Sigmoid colon (tissue), 7 donors: ENCODE results near the gene HTRA3. TPM values are rescaled to one million over a fixed set of nuclear protein-coding genes. Genes with fewer than 3 reads are reported as not detected.

Experiments
- DNase-seq: peaks from one replicate; pipeline ENCODE4 v3.0.0-alpha.2; 2019
- H3K27ac ChIP-seq, 4 donors: fragments of 200-600 bp; sonication (generic); one replicate each; pipeline ENCODE4 v1.5.1; 2016 to 2019; ENCODE audit warnings: mild to moderate bottlenecking in 1 of 4
- H3K27me3 ChIP-seq, 3 donors: fragments of 200-600 bp; sonication (generic); one replicate each; pipeline ENCODE4 v1.5.1; 2019; ENCODE audit warnings: mild to moderate bottlenecking in 1 of 3
- H3K36me3 ChIP-seq, 4 donors: fragments of 200-600 bp; sonication (generic); one replicate each; pipeline ENCODE4 v1.5.1; 2016 to 2019
- H3K4me1 ChIP-seq, 4 donors: fragments of 200-600 bp; sonication (generic); one replicate each; pipeline ENCODE4 v1.5.1; 2017 to 2019
- H3K4me3 ChIP-seq, 4 donors: fragments of 200-600 bp; sonication (generic); one replicate each; pipeline ENCODE4 v1.5.1; 2017 to 2019; ENCODE audit warnings: mild to moderate bottlenecking in 2 of 4, moderate library complexity in 1 of 4
- H3K9me3 ChIP-seq, 4 donors: fragments of 200-600 bp in 3 of 4; sonication (generic) in 3 of 4; one replicate each; pipeline versions ENCODE4 v1.5.1 to v1.6.1; 2013 to 2019
- CTCF ChIP-seq, 4 experiments: fragments of 450-650 bp in 3 of 4; fragments of 200-600 bp in 1 of 4; IDR thresholded peaks; one replicate each; pipeline ENCODE4 v1.5.1; 2016 to 2019; ENCODE audit warnings: antibody characterized with exemption in 4 of 4, mild to moderate bottlenecking in 3 of 4, moderate library complexity in 2 of 4
- EP300 ChIP-seq, 4 donors: sonication (generic); formaldehyde crosslinking; IDR thresholded peaks; one replicate each; pipeline ENCODE4 v1.6.1; 2017; ENCODE audit warnings: antibody characterized with exemption in 4 of 4
- POLR2A ChIP-seq, 2 donors: fragments of 450-650 bp; IDR thresholded peaks; one replicate each; pipeline ENCODE4 v1.6.1; 2016; ENCODE audit warnings: antibody characterized with exemption in 2 of 2, mild to moderate bottlenecking in 2 of 2, moderate library complexity in 2 of 2
- POLR2AphosphoS5 ChIP-seq, 4 donors: sonication (generic); formaldehyde crosslinking; IDR thresholded peaks; one replicate each; pipeline ENCODE4 v1.6.1; 2017; ENCODE audit warnings: antibody characterized with exemption in 4 of 4
- WGBS, 2 donors: extraction: QIAGEN DNeasy Blood & Tissue Kit; methylation state at CpG; one replicate each; pipeline ENCODE4 v1.1.7; 2013; 5-methylcytosine and 5-hydroxymethylcytosine counted together
- intact Hi-C: fragments of 100-400 bp; cut with DNase I; formaldehyde crosslinking; loops from one replicate; pipeline ENCODE4 v1.15.1; 2023
- polyA plus RNA-seq, 3 donors: library from polyadenylated mRNA; stranded (reverse); fragments of 200-250 nt; gene quantifications; one replicate each; pipeline ENCODE4 v1.2.3, GENCODE V29; 2013
- total RNA-seq, 4 donors: library from RNA; depleted of rRNA; stranded (reverse); fragments of >200 nt; gene quantifications; one replicate each; pipeline ENCODE4 v1.1.0, GENCODE V29; 2016
- donor health status: healthy with polysubstance abuse.
- donor health status: Bipolar disorder and iron deficiency.
- donor health status: healthy.

HTRA3 gene
- total and polyA plus RNA-seq, 7 donors, result 1.2 to 49.6 (median 14.5) TPM

GRCh38 chr4:8351931-8352367, 82.4 kb downstream of the HTRA3 start:
- DNase-seq, result peak; percentile 70
- no peaks in the 10 kb centered on the region for H3K36me3 ChIP-seq
- H3K27me3 ChIP-seq, result no peaks in the 10 kb centered on the region
- peak overlapping the region; percentile 20 to 63 (median 54) for H3K27ac ChIP-seq
- no peak overlapping the region for H3K4me3 ChIP-seq
- intact Hi-C loops, result no loop called here
- 46 to 50% methylated on average over 8 of the region's 8 CpGs for WGBS, 2 donors
- TF ChIP-seq EP300 (IDR thresholded peaks at IDR 0.05) (no peak), POLR2AphosphoS5 (IDR thresholded peaks at IDR 0.05) (no peak), POLR2A (IDR thresholded peaks at IDR 0.05) (no peak)
- H3K4me1 ChIP-seq, result peaks cover 0 to 59% (median 49%) of the 10 kb centered on the region in 4 donors
- no peaks in the 10 kb centered on the region for H3K9me3 ChIP-seq

GRCh38 chr4:8352368-8353157, 83.0 kb downstream of the HTRA3 start:
- Histone ChIP-seq H3K27ac (peak overlapping the region in 3 of 4 donors; percentile 47 to 63 (median 62)), H3K4me3 (no peak overlapping the region), H3K9me3 (no peaks in the 10 kb centered on the region), H3K4me1 (peaks cover 0 to 60% (median 48%) of the 10 kb centered on the region in 4 donors), H3K36me3 (no peaks in the 10 kb centered on the region), H3K27me3 (no peaks in the 10 kb centered on the region)
- WGBS, 2 donors, result 71 to 81% methylated on average over 20 of the region's 20 CpGs
- TF ChIP-seq CTCF (IDR thresholded peaks at IDR 0.05), result no peak
- TF ChIP-seq POLR2A (IDR thresholded peaks at IDR 0.05), result no peak
- TF ChIP-seq POLR2AphosphoS5 (IDR thresholded peaks at IDR 0.05), result no peak
- TF ChIP-seq EP300 (IDR thresholded peaks at IDR 0.05), result no peak
- intact Hi-C loops, result no loop called here
- peak; percentile 56 for DNase-seq

GRCh38 chr4:8353158-8353669, 83.7 kb downstream of the HTRA3 start:
- WGBS, 2 donors, result 82 to 90% methylated on average over 9 of the region's 9 CpGs
- intact Hi-C loops, result no loop called here
- no peak overlapping the region for H3K4me3 ChIP-seq
- no peaks in the 10 kb centered on the region for H3K36me3 ChIP-seq
- peak overlapping the region in 1 of 4 donors; percentile 76 for H3K27ac ChIP-seq
- no peak for TF ChIP-seq POLR2AphosphoS5 (IDR thresholded peaks at IDR 0.05)
- no peak for TF ChIP-seq POLR2A (IDR thresholded peaks at IDR 0.05)
- TF ChIP-seq EP300 (IDR thresholded peaks at IDR 0.05), result no peak
- no peak for TF ChIP-seq CTCF (IDR thresholded peaks at IDR 0.05)
- DNase-seq, result peak; percentile 46
- no peaks in the 10 kb centered on the region for H3K9me3 ChIP-seq
- H3K4me1 ChIP-seq, result peaks cover 0 to 60% (median 48%) of the 10 kb centered on the region in 4 donors
- no peaks in the 10 kb centered on the region for H3K27me3 ChIP-seq

- WGBS, 2 donors, result 69 to 78% methylated on average over 12 of the region's 12 CpGs
- intact Hi-C loops, result no loop called here
- no peak for TF ChIP-seq POLR2AphosphoS5 (IDR thresholded peaks at IDR 0.05)
- TF ChIP-seq POLR2A (IDR thresholded peaks at IDR 0.05), result no peak
- no peak for TF ChIP-seq CTCF (IDR thresholded peaks at IDR 0.05)
- TF ChIP-seq EP300 (IDR thresholded peaks at IDR 0.05), result no peak
- Histone ChIP-seq H3K9me3 (no peaks in the 10 kb centered on the region), H3K36me3 (no peaks in the 10 kb centered on the region), H3K4me3 (no peak overlapping the region), H3K27ac (peak overlapping the region in 1 of 4 donors; percentile 76), H3K4me1 (peaks cover 0 to 60% (median 48%) of the 10 kb centered on the region in 4 donors), H3K27me3 (no peaks in the 10 kb centered on the region)
- DNase-seq, result peak; percentile 53
Observed at GRCh38 chr4:8353912-8354453, 84.4 kb downstream of the HTRA3 start.

- intact Hi-C loops, result no loop called here
- Histone ChIP-seq H3K27me3 (no peaks in the 10 kb centered on the region), H3K36me3 (no peaks in the 10 kb centered on the region), H3K4me3 (no peak overlapping the region), H3K9me3 (no peaks in the 10 kb centered on the region), H3K27ac (peak overlapping the region in 3 of 4 donors; percentile 40 to 76 (median 57)), H3K4me1 (peaks cover 0 to 60% (median 48%) of the 10 kb centered on the region in 4 donors)
- TF ChIP-seq POLR2AphosphoS5 (IDR thresholded peaks at IDR 0.05) (peak in 1 of 4 donors; percentile 2), EP300 (IDR thresholded peaks at IDR 0.05) (no peak)
- no peak for DNase-seq
- 67 to 78% methylated on average over 6 of the region's 6 CpGs for WGBS, 2 donors
Observed at GRCh38 chr4:8355306-8355705, 85.8 kb downstream of the HTRA3 start.
